Islet precursor cell (in vitro differentiated cells): Measurements from ENCODE around the gene CDHR1.

ENCODE experiments used
- DNase-seq: peaks from one replicate; pipeline ENCODE4 v3.0.0-alpha.2; 2018

CDHR1 gene

DNA sequence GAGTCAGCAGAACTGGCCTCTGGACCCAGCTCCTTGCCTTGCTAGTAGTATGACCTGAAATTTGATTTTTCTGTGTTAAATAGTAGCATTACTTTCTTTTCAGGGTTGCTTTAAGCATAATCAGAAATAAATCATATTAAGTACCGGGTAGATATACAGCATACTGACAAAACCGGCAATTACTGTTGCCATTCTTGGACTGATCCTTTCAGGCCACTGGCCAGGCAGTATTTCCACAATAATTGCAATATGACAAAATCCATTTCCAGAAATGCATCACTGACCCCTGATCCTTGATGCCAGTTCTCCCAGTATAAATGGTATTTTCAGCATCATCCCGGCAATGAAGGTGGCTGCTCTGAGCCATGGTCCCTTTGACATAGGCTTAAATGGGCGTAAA is 40.1 kb downstream of the CDHR1 start:
- no peak for DNase-seq

- DNase-seq, result no peak
Measured at GRCh38 chr10:84235096-84235495, 40.8 kb downstream of the CDHR1 start.

DNA sequence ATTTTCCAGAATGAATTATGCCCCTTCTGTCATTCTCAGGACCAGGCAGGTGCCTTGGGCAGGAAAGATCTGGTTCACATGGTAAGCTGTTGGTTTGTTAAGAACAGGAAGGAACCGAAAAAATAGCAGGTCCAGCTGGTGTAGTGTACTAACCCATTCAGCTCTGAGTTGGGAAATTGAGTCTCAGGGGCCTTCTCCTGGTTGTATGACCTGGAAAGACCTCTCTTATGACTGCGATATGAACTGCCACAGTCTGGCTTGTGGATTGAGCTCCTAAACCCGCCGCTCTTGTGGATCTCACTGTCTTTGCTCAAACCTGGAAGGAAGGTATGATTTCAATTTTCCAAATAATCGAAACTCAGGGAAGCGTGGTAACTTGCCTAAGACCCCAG is 42.5 kb downstream of the CDHR1 start:
- DNase-seq, result no peak

DNA sequence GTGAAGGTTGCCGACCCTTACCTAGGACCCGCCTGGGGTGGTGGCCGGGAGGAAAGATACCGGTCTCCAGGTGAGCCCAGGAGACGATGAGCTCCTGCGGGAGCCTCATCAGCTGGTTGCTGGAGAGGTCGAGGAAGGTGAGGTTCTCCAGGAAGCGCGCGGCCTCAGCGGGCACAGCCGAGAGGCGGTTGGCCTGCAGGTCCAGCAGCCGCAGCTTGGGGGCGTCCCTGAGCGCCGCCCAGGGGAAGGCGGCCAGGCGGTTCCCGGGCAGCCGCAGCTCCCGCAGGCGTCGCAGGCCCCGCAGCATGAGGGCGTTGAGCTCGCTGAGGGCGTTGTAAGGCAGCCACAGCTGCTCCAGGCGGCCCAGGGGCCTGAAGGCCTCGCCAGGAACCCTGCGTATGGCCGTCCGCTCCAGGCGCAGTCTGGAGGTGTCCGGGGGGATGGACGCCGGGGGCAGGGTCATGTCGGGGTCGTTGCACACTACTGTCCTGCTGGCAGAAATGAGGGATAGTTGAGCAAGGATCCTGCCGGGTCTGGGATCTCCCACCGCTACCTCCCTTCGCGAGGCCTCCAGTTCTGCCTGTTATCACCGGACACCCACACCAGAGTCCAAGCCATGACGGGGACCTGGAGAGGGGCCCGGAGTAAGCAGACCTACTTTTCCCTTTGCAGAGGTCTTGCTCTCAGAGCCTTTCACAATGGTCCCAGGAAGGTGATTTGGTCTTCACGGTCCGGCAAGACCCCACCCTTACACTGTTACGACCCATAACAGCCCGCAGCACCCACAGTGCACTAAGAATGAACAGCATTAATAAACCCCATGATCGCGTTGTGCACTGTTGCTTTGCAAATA is 43.1 kb downstream of the CDHR1 start:
- peak; percentile 70 for DNase-seq

DNA sequence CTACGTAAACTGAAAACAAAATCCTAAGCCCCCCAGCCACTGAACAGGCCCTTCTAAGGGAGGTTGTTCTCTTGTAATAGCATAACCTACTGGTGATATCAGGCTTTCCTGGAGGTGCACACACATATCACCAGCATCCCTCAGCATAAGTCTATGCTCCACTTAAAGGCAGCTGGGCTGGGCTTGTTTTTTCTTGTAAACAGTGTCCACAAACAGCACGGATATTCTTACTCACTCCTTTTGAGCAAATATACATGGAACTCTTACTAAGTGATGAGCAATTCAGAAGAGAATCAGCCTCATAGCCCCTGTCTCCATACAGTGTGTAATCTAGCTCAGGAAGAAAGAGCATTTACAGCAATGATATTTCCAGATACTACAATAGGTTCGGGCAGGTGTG is 44.6 kb downstream of the CDHR1 start:
- DNase-seq, result no peak

GRCh38 chr10:84241185-84241790 is 47.0 kb downstream of the CDHR1 start, which contains the start of gene LRIT1:
LRIT1 (minus strand) TSS chr10:84241546; CDS start chr10:84241439, 107 bp downstream.
- DNase-seq, result no peak

- peak; percentile 76 for DNase-seq
Measured at GRCh38 chr10:84243759-84244158, 49.4 kb downstream of the CDHR1 start.

DNA sequence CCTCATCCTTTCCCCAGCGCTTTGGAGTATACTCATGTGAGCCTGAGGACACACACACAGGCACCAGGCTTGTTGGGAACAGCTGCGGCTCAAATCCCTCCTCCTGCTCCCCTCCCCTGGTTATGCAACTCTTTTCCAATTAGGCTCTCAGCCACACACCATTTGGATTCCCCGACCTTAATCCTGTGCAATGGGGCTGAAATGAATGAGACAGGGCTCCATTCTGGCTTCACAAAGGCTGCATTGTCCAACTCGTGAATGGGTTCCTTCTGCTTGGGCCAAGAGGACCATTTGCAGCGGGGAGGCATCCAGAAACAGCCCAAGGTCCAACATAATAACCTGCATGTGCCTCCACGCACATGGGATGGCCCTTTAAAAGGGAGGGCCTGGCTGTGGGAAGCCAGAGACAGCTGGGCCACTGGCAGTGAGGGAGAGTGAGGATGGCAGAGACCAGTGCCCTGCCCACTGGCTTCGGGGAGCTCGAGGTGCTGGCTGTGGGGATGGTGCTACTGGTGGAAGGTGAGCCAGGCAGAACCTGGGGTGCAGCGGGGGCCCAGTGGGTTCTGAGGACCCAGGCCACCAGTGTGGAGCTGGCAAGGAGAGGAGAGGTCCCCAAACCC is 50.4 kb downstream of the CDHR1 start, which contains the start of gene RGR:
RGR (plus strand) TSS at position 403 of the 620 bp plus-strand sequence; CDS start at position 441, 38 bp downstream.
- DNase-seq, result peak; percentile 74

DNA sequence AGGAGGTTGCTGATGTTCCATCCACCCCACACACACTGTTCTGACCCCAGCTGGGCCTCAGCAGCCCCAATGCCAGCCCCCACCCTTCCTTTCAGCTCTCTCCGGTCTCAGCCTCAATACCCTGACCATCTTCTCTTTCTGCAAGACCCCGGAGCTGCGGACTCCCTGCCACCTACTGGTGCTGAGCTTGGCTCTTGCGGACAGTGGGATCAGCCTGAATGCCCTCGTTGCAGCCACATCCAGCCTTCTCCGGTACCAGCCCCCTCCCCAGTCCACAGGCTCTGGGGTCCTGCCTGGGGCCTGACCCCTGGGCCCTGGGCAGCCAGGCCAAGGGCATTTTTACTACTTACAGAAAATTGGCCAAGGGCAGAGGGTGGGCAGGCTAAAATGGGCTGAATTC is 53.2 kb downstream of the CDHR1 start:
- DNase-seq, result peak; percentile 32

GRCh38 chr10:84248794-84249193 is 54.5 kb downstream of the CDHR1 start:
- no peak for DNase-seq

GRCh38 chr10:84254552-84255478 is 60.5 kb downstream of the CDHR1 start:
- DNase-seq, result peak; percentile 38

DNA sequence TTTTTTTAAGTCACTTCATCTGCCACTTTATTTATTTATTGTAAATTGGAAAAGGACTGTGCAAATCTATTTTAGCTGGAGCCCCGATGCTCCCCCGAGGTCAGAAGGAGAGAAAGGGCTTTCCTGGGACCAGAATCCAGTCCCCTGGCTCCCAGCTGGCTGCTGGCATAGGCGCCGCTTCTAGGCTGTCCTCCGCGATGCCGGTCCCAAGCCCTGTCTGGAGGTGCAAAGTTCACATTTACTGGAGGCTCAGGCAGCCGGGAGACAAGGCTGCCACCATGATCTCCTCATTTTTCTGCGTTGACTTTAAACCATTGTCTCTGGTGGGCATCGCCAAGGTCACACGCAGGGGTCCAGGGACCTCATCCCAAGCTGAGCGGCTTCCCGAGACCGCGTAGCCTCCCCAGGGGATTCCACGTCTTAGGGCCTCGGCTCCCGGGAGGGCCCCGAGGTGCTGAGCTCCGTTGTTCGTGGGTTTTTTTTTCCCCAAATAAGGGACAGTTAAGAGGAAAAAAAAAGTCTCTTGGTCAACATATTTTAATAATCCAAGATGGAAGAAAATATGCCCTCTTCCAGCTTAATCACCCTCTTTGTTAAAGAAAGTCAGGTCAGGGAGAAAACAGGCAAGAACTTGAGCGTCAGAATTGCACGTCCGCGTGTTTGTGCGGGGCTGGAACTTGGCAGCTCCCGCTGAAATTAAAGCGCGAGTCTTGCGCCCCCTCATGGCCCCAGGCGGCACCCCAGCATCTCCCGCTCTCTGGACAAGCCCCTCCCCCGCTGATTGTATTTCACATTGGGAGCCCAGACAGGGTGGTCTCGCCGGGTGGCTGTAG is 62.4 kb downstream of the CDHR1 start:
- peak; percentile 82 for DNase-seq

- no peak for DNase-seq
Measured at GRCh38 chr10:84257343-84258020, 63.1 kb downstream of the CDHR1 start.

DNA sequence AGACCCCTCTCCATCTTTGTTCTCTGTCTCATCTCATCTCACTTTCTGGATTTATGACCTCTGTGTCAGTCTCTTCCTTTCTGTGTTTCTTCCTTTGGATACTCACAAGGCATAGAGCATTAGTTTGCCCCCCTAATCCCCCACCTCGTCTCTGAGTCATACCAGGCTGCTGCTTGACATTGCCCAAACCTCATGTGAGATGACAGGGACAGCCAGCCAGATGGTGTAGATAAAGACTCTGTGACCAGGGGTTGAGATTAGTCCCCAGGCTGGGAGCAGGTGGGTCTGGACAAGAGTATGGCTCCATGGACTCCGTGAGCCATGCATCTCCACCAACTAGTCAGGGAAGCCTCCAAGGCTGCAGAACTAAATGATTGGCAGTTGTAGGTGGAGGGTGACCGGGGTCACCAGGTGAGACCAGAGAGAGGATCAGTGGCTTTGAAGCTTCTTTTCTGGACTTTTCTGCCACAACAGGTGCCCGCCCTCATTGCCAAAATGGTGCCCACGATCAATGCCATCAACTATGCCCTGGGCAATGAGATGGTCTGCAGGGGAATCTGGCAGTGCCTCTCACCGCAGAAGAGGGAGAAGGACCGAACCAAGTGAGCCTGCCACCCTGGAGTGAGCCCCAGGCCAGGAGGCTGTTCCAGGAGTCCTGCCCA is 63.8 kb downstream of the CDHR1 start:
- peak; percentile 73 for DNase-seq

DNA sequence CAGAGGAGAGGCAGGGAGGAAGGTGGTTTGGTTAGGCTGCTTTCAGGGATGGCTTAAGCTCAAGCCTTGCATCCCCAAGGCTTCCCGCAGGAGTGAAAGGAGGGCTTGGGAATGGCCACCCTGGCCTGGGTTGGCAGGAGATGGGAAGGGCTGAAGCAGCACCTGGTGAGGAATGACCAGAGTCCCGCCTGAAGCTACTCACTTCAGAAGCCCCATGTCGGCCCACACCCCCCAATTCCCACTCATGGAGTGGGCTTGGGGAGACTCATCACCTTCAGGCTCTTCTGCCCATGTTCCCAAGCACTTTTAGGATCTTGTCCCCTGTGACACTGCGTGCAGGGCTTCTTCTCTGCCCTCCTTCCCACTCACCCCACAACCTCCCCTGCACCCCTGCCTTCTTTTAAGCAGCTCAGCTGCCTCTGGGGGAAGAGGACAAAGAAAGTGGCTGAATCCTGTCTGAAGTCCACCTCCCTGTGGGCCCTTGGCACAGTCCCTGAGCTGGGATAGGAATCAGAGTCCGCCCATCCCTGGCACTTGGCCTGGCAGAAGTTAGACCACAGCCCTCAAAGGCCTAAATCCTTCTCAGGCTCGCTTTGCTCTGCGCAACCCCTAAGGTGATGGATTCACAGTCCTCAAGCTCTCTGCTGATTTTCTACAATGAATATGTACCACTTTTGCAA is 67.0 kb downstream of the CDHR1 start:
- DNase-seq, result peak; percentile 38

- DNase-seq, result peak; percentile 32
Measured at GRCh38 chr10:84262190-84262956, 68.0 kb downstream of the CDHR1 start.

DNA sequence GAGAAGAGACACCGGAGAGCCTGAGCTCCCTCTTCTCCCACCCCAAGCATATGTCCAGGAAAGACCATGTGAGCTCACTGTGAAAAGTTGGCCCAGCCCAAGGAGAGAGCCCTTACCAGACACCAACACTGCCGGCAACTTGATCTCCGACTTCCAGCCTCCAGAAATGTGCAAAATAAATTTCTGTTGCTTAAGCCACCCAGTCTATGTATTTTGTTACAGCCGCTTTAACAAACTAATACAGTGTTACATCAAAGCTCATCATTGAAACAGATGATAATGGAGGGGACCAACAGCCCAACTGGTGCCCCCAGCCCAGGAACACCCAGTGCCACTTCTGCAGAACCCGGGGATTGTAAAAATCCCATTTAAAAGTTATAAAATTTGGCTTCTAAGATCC is 69.4 kb downstream of the CDHR1 start:
- DNase-seq, result peak; percentile 41

- peak; percentile 83 for DNase-seq
Measured at GRCh38 chr10:84264611-84265141, 70.3 kb downstream of the CDHR1 start.

DNA sequence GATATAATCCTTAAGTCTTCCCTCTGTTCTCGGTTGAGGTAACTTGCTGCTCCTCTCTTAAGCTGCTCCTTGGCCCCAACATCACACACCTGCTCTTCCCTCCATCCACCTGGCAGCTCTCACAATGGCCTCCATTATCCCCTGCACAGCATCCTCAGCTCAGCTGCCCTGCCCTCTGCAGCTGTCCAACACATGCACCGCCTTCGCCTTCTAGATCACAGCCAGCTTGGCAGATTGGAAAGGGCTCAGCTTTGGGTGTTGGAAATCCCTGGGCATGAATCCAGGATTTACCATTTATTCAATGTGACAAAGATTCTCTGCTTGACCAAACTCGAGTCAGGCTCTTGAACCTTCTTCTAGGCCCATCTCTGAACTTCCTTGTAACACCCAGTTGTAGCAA is 71.1 kb downstream of the CDHR1 start:
- no peak for DNase-seq
